GM19372 (cell line): ENCODE data around the gene DOCK1.
"Not testable (repeated sequence)": the region's sequence is repeated elsewhere in the genome, so short reads cannot be mapped to it uniquely, and the experiment has no call there.

Experiments
- ATAC-seq: cut with Tn5 transposase; IDR thresholded peaks from one replicate; pipeline ENCODE4 v1.9.1; 2021; ENCODE audit warnings: mild to moderate bottlenecking, low read depth, moderate library complexity; ENCODE audit not compliant: unreplicated experiment

DOCK1 gene

GRCh38 chr10:126902157-126902556, 3.1 kb upstream of the DOCK1 start:
- no peak for ATAC-seq

GRCh38 chr10:126903656-126904360, 1.4 kb upstream of the DOCK1 start:
- no peak for ATAC-seq

- ATAC-seq, result no peak
Observed at GRCh38 chr10:126904516-126904817, 761 bp upstream of the DOCK1 start.

GRCh38 chr10:126905776-126906703, 812 bp downstream of the DOCK1 start:
- no peak for ATAC-seq

- ATAC-seq, result no peak
Observed at GRCh38 chr10:126906704-126907422, 1.6 kb downstream of the DOCK1 start.

- no peak for ATAC-seq
Observed at GRCh38 chr10:126907423-126907970, 2.3 kb downstream of the DOCK1 start.

GRCh38 chr10:126908225-126908624, 3.0 kb downstream of the DOCK1 start:
- ATAC-seq, result no peak

- no peak for ATAC-seq
Observed at GRCh38 chr10:126908729-126909128, 3.5 kb downstream of the DOCK1 start.

- ATAC-seq, result no peak
Observed at GRCh38 chr10:126909147-126909546, 3.9 kb downstream of the DOCK1 start.

- no peak for ATAC-seq
Observed at GRCh38 chr10:126910196-126910595, 5.0 kb downstream of the DOCK1 start.

- ATAC-seq, result no peak
Observed at GRCh38 chr10:126910798-126911197, 5.6 kb downstream of the DOCK1 start.

GRCh38 chr10:126911301-126911700, 6.1 kb downstream of the DOCK1 start:
- no peak for ATAC-seq

- ATAC-seq, result no peak
Observed at GRCh38 chr10:126913316-126913715, 8.1 kb downstream of the DOCK1 start.

- no peak for ATAC-seq
Observed at GRCh38 chr10:126914561-126914960, 9.3 kb downstream of the DOCK1 start.

- ATAC-seq, result not testable (repeated sequence)
Observed at GRCh38 chr10:126916952-126917351, 11.7 kb downstream of the DOCK1 start.

- no peak for ATAC-seq
Observed at GRCh38 chr10:126917375-126917774, 12.1 kb downstream of the DOCK1 start.

- no peak for ATAC-seq
Observed at GRCh38 chr10:126917975-126918908, 13.0 kb downstream of the DOCK1 start.

GRCh38 chr10:126919426-126919825, 14.2 kb downstream of the DOCK1 start:
- no peak for ATAC-seq

- ATAC-seq, result no peak
Observed at GRCh38 chr10:126921162-126921561, 15.9 kb downstream of the DOCK1 start.

GRCh38 chr10:126921974-126922525, 16.8 kb downstream of the DOCK1 start:
- no peak for ATAC-seq
